ENCODE measurements around the gene KCNE3. TPM values are rescaled to one million over a fixed set of nuclear protein-coding genes. Genes with fewer than 3 reads are reported as not detected.

KCNE3 gene
- total RNA-seq, 1 experiment from 2014 or later = 4.9 TPM

- no peaks in the 10 kb centered on the region; the same call in 1 of the 2 replicates for H3K27me3 Mint-ChIP-seq (ENCODE audit: low read depth)
These were observed 39.9 kb downstream of the KCNE3 start for GRCh38 chr11:74427384-74427886.

More at GRCh38 chr11:74427384-74427886, 39.9 kb downstream of the KCNE3 start:
- Histone ChIP-seq H3K23me2 (ENCODE audit: insufficient read length, low read depth, low read length, poor library complexity, severe bottlenecking) (no peaks in the 10 kb centered on the region), H2AFZ (ENCODE audit: low read length) (no peak overlapping the region), H4K5ac (ENCODE audit: insufficient read length, low read depth, low read length) (no peak overlapping the region), H2BK20ac (ENCODE audit: low read depth, low read length, poor library complexity, severe bottlenecking) (no peak overlapping the region), H3K23ac (ENCODE audit: insufficient read length, low read depth, low read length) (no peak overlapping the region), H3K9ac (ENCODE audit: extremely low read depth, insufficient read length, low read length) (no peak overlapping the region), H3K56ac (ENCODE audit: insufficient read length, low read depth, low read length) (no peak overlapping the region), H4K91ac (ENCODE audit: insufficient read length, low read depth, low read length) (no peak overlapping the region), H4K8ac (replicated peaks; ENCODE audit: insufficient read length, low read depth, low read length) (no peak overlapping the region), H3K79me2 (ENCODE audit: insufficient read depth, low read length) (no peaks in the 10 kb centered on the region), H3K79me1 (ENCODE audit: insufficient read depth, low read depth, low read length, poor library complexity, severe bottlenecking) (no peaks in the 10 kb centered on the region), H3K4ac (ENCODE audit: low read depth, low read length) (no peak overlapping the region), H3K4me1 (ENCODE audit: insufficient read depth, low read length) (no peaks in the 10 kb centered on the region), H3K18ac (ENCODE audit: insufficient read length, low read depth, low read length) (no peak overlapping the region), H3T11ph (ENCODE audit: low read length) (no peak overlapping the region), H3K27me3 (ENCODE audit: insufficient read depth, low read length) (no peaks in the 10 kb centered on the region), H3K9me3 (ENCODE audit: control insufficient read depth, low read depth, low read length) (no peaks in the 10 kb centered on the region), H2BK5ac (ENCODE audit: insufficient read length, low read length) (no peak overlapping the region), H3K27ac (ENCODE audit: insufficient read length, low read depth, low read length) (no peak overlapping the region), H3K4me2 (ENCODE audit: insufficient read depth, insufficient read length, low read length) (no peak overlapping the region), H2BK12ac (ENCODE audit: insufficient read length, low read depth, low read length) (no peak overlapping the region), H4K20me1 (ENCODE audit: control insufficient read depth, insufficient read depth, insufficient read length) (no peaks in the 10 kb centered on the region), H2BK120ac (ENCODE audit: low read depth, low read length, poor library complexity, severe bottlenecking) (no peak overlapping the region), H2AK5ac (ENCODE audit: insufficient read length, low read length) (no peak overlapping the region), H2BK15ac (ENCODE audit: low read depth, low read length) (no peak overlapping the region), H3K14ac (ENCODE audit: insufficient read depth, low read length) (no peak overlapping the region)
- H3K4me3 Mint-ChIP-seq = no peak overlapping the region
- no peak for DNase-seq
- no CpG with 5 or more reads among the region's 4 CpGs for WGBS (ENCODE audit: extremely low coverage, insufficient read length, low lambda C conversion rate)
- H3K9me3 Mint-ChIP-seq = peaks cover 3 to 8% of the 10 kb centered on the region in 2 experiments; a peak in 3 of 5 replicates
- H3K36me3 Mint-ChIP-seq (ENCODE audit: insufficient read depth in 1 of 3, low read depth in 3 of 3) = peaks cover 0 to 4% (median 0%) of the 10 kb centered on the region in 3 experiments; a peak in 1 of 7 replicates
- no peaks in the 10 kb centered on the region for H3K4me1 Mint-ChIP-seq
- TF ChIP-seq CTCF (conservative IDR thresholded peaks at IDR 0.05) = no peak
- no peak overlapping the region; a peak in 1 of 7 replicates for H3K27ac Mint-ChIP-seq

All from H9 (cell line).